ENCODE results near the gene SULT4A1.

The SULT4A1 gene

GRCh38 chr22:43777286-43777685 lies 85.0 kb downstream of the SULT4A1 start:
- Histone ChIP-seq H3K36me3 (replicated peaks; ENCODE audit: insufficient read depth, low read length) (no peaks in the 10 kb centered on the region), H3K4me3 (ENCODE audit: low read length) (no peak overlapping the region), H3K9ac (ENCODE audit: low read length) (no peak overlapping the region), H2AFZ (ENCODE audit: low read length) (no peak overlapping the region), H3K27me3 (replicated peaks; ENCODE audit: insufficient read depth, low read length) (no peaks in the 10 kb centered on the region), H3K9me2 (replicated peaks; ENCODE audit: insufficient read depth, low read length) (no peaks in the 10 kb centered on the region), H3K4me2 (ENCODE audit: low read depth, low read length) (no peak overlapping the region), H4K20me1 (ENCODE audit: insufficient read depth, low read length) (no peaks in the 10 kb centered on the region), H3K27ac (ENCODE audit: low read length) (no peak overlapping the region), H3F3A (ENCODE audit: insufficient read depth, low read length) (no peaks in the 10 kb centered on the region), H3K9me3 (replicated peaks; ENCODE audit: insufficient read depth, low read length) (no peaks in the 10 kb centered on the region), H3K4me1 (ENCODE audit: low read length) (no peaks in the 10 kb centered on the region), H3K79me2 (ENCODE audit: low read length) (no peaks in the 10 kb centered on the region)
- DNase-seq, result no peak
- TF ChIP-seq CTCF (IDR thresholded peaks at IDR 0.05; ENCODE audit: low read length) (no peak), EZH2 (optimal IDR thresholded peaks at IDR 0.05; ENCODE audit: low read depth, low read length) (no peak), EZH2phosphoT487 (IDR thresholded peaks at IDR 0.05; ENCODE audit: low read length) (no peak)

GRCh38 chr22:43776081-43776670 lies 86.1 kb downstream of the SULT4A1 start:
- Histone ChIP-seq H3K4me1 (ENCODE audit: low read length) (no peaks in the 10 kb centered on the region), H3K27me3 (replicated peaks; ENCODE audit: insufficient read depth, low read length) (no peaks in the 10 kb centered on the region), H3F3A (ENCODE audit: insufficient read depth, low read length) (no peaks in the 10 kb centered on the region), H3K79me2 (ENCODE audit: low read length) (no peaks in the 10 kb centered on the region), H4K20me1 (ENCODE audit: insufficient read depth, low read length) (no peaks in the 10 kb centered on the region), H3K36me3 (replicated peaks; ENCODE audit: insufficient read depth, low read length) (no peaks in the 10 kb centered on the region), H3K9me2 (replicated peaks; ENCODE audit: insufficient read depth, low read length) (no peaks in the 10 kb centered on the region), H3K4me2 (ENCODE audit: low read depth, low read length) (no peak overlapping the region), H3K9ac (ENCODE audit: low read length) (no peak overlapping the region), H2AFZ (ENCODE audit: low read length) (no peak overlapping the region), H3K4me3 (ENCODE audit: low read length) (no peak overlapping the region), H3K9me3 (replicated peaks; ENCODE audit: insufficient read depth, low read length) (no peaks in the 10 kb centered on the region), H3K27ac (ENCODE audit: low read length) (no peak overlapping the region)
- TF ChIP-seq EZH2 (optimal IDR thresholded peaks at IDR 0.05; ENCODE audit: low read depth, low read length), result no peak
- DNase-seq, result no peak
